Right lobe of liver (tissue), 6 donors: ENCODE results near the gene THY1. TPM values are rescaled to one million over a fixed set of nuclear protein-coding genes. Genes with fewer than 3 reads are reported as not detected.

Source experiments
- ATAC-seq, 4 donors: fragments of 200-7000 bp; cut with Tn5 transposase; one replicate each; pipeline ENCODE4 v1.9.1; 2020; ENCODE audit warnings: mild to moderate bottlenecking in 4 of 4, moderate library complexity in 4 of 4
- DNase-seq, 3 donors: peaks; one replicate each; pipeline ENCODE4 v3.0.0-alpha.2; 2020
- H3K27ac ChIP-seq, 3 donors: fragments of 200-600 bp; one replicate each; pipeline ENCODE4 v1.8.0; 2022
- H3K27me3 ChIP-seq, 2 donors: fragments of 200-600 bp; one replicate each; pipeline ENCODE4 v1.8.0; 2022
- H3K36me3 ChIP-seq, 4 donors: fragments of 200-600 bp; sonication (generic) in 1 of 4; one replicate each; pipeline versions ENCODE4 v1.5.1 to v1.8.0; 2017 to 2022; ENCODE audit warnings: control low read depth in 1 of 4
- H3K4me1 ChIP-seq, 4 donors: fragments of 200-600 bp; sonication (generic) in 1 of 4; one replicate each; pipeline versions ENCODE4 v1.5.1 to v1.8.0; 2017 to 2022; ENCODE audit warnings: control low read depth in 1 of 4
- H3K4me3 ChIP-seq, 3 donors: fragments of 200-600 bp; one replicate each; pipeline ENCODE4 v1.8.0; 2022
- H3K9me3 ChIP-seq, 4 donors: fragments of 200-600 bp; sonication (generic) in 1 of 4; one replicate each; pipeline versions ENCODE4 v1.5.1 to v1.8.0; 2017 to 2022; ENCODE audit warnings: control low read depth in 1 of 4
- CTCF ChIP-seq, 4 donors: fragments of 200-600 bp in 3 of 4; fragments of 450-650 bp in 1 of 4; IDR thresholded peaks; one replicate each; pipeline versions ENCODE4 v1.5.1 to v1.8.0; 2016 to 2022; ENCODE audit warnings: antibody characterized with exemption in 4 of 4, mild to moderate bottlenecking in 2 of 4
- POLR2A ChIP-seq: fragments of 450-650 bp; IDR thresholded peaks from one replicate; pipeline ENCODE4 v1.6.1; 2017; ENCODE audit warnings: antibody characterized with exemption, mild to moderate bottlenecking
- WGBS: methylation state at CpG from one replicate; pipeline ENCODE4 v1.1.6; 2018; ENCODE audit warnings: low coverage, low lambda C conversion rate; ENCODE audit not compliant: insufficient coverage; ENCODE audit errors: missing lambda C conversion rate; 5-methylcytosine and 5-hydroxymethylcytosine counted together
- intact Hi-C, 2 donors: fragments of 100-400 bp; cut with DNase I; formaldehyde crosslinking; loops; one replicate each; pipeline versions ENCODE4 v1.11.2 to v1.14.1; 2022
- small RNA-seq, 2 experiments: library from RNA; depleted of rRNA; stranded (forward); fragments of <200 nt; gene quantifications; one replicate each; pipeline ENCODE3, GENCODE V24; 2016
- total RNA-seq, 6 experiments: library from RNA; depleted of rRNA in 2 of 6; stranded (reverse); fragments of >200 nt in 2 of 6; fragmentation: NEBNext Ultra II Directional in 3 of 6; extraction: Animal tissue kit (Norgen Biotek cat#: 25700) in 3 of 6; gene quantifications; one replicate each; pipeline versions ENCODE4 v1.1.0 to v1.2.4, GENCODE V29; 2016 to 2023
- donor health status: DM: no; HTN: yes; CAD: no.
- donor health status: DM: no; HTN: no; CAD: no.
- donor health status: DM: no; HTN: no; CAD: no.
- donor health status: DM: no; HTN: yes; CAD: no.
- donor health status: DM: no; HTN: yes; CAD: no.

Gene THY1
- total RNA-seq, 6 experiments from 2014 or later: 0.13 to 5.3 (median 2.1) TPM

- H3K4me3 ChIP-seq: peak overlapping the region; percentile 22 to 59 (median 57)
- peak in 2 of 3 donors; percentile 77 to 87 for DNase-seq
- H3K27ac ChIP-seq: peak overlapping the region; percentile 65 to 96 (median 94)
- 40% methylated on average over 11 of the region's 13 CpGs for WGBS
- no peaks in the 10 kb centered on the region for H3K27me3 ChIP-seq
- peak; percentile 20 to 44 (median 41) for ATAC-seq
- H3K4me1 ChIP-seq: peaks cover 0 to 79% (median 21%) of the 10 kb centered on the region in 4 donors
- no peak for TF ChIP-seq CTCF (IDR thresholded peaks at IDR 0.05)
- TF ChIP-seq POLR2A: no peak
- no peaks in the 10 kb centered on the region for H3K36me3 ChIP-seq
- intact Hi-C loops: loop anchor here in 1 of 2 donors (10.0 kb wide), 1 partner anchor 105 kb away; no protein-coding TSS in a partner anchor
- no peaks in the 10 kb centered on the region for H3K9me3 ChIP-seq
These were observed 53.6 kb downstream of the THY1 start for GRCh38 chr11:119369132-119369925.

GRCh38 chr11:119368121-119369034, 54.6 kb downstream of the THY1 start:
- no peak for TF ChIP-seq POLR2A
- TF ChIP-seq CTCF (IDR thresholded peaks at IDR 0.05): no peak
- intact Hi-C loops: loop anchor here in 1 of 2 donors (10.0 kb wide), 1 partner anchor 106 kb away; no protein-coding TSS in a partner anchor
- Histone ChIP-seq H3K27me3 (no peaks in the 10 kb centered on the region), H3K4me1 (peaks cover 0 to 79% (median 22%) of the 10 kb centered on the region in 4 donors), H3K36me3 (no peaks in the 10 kb centered on the region), H3K4me3 (peak overlapping the region; percentile 22 to 59 (median 57)), H3K9me3 (no peaks in the 10 kb centered on the region), H3K27ac (peak overlapping the region; percentile 57 to 96 (median 94))
- DNase-seq (peak; percentile 75 to 95 (median 92)), ATAC-seq (peak; percentile 41 to 69 (median 51))
- WGBS: 17% methylated on average over 9 of the region's 17 CpGs

GRCh38 chr11:119367661-119368120, 55.3 kb downstream of the THY1 start:
- intact Hi-C loops: loop anchor here in 1 of 2 donors (10.0 kb wide), 1 partner anchor 107 kb away; no protein-coding TSS in a partner anchor
- ATAC-seq: peak in 1 of 4 donors; percentile 4
- peak in 2 of 3 donors; percentile 55 to 64 for DNase-seq
- TF ChIP-seq POLR2A (no peak), CTCF (IDR thresholded peaks at IDR 0.05) (no peak)
- WGBS: 80% methylated on average over 1 of the region's 9 CpGs
- Histone ChIP-seq H3K36me3 (no peaks in the 10 kb centered on the region), H3K4me3 (peak overlapping the region in 1 of 3 donors; percentile 59), H3K27ac (peak overlapping the region; percentile 57 to 96 (median 94)), H3K27me3 (no peaks in the 10 kb centered on the region), H3K4me1 (peaks cover 0 to 75% (median 23%) of the 10 kb centered on the region in 4 donors), H3K9me3 (no peaks in the 10 kb centered on the region)

Small RNAs within 50 kb of the gene (small RNA-seq; reads per million reads assigned to genes)
- gene AP003396.4: 0 reads per million in 2 experiments

Other genes with a start within 250 kb of the THY1 start
- under 1 TPM in 1 of 6 experiments, not detected in 5; 0.32 TPM for gene NHERF4, start 237.7 kb downstream of the THY1 start, total RNA-seq
- 1 to 10 TPM; 3.1 to 7.1 (median 4.6) TPM for gene CBL, start 216.8 kb downstream of the THY1 start, total RNA-seq
- 10 to 100 TPM in 4 of 6 experiments, 1 to 10 TPM in 2; 1.8 to 28.7 (median 12.5) TPM for gene MCAM, start 106.0 kb downstream of the THY1 start, total RNA-seq
- 10 to 100 TPM; 12.9 to 18.1 (median 15.1) TPM for gene RNF26, start 88.6 kb downstream of the THY1 start, total RNA-seq
- gene C1QTNF5, start 82.3 kb downstream of the THY1 start, total RNA-seq: 1 to 10 TPM; 2.8 to 6.3 (median 4.8) TPM
- gene MFRP, start 76.5 kb downstream of the THY1 start, total RNA-seq: not detected
- 10 to 100 TPM in 2 of 6 experiments, 1 to 10 TPM in 4; 1.3 to 25.9 (median 4.6) TPM for gene USP2, start 41.5 kb downstream of the THY1 start, total RNA-seq